GM12878 (cell line): Measurements from ENCODE around the gene PSMC3. TPM values are rescaled to one million over a fixed set of nuclear protein-coding genes. Genes with fewer than 3 reads are reported as not detected.

Source experiments
- ATF2 ChIP-seq: IDR thresholded peaks from 2 replicates; pipeline ENCODE4 v1.6.1; 2012; ENCODE audit warnings: low read length, inconsistent platforms
- CEBPZ ChIP-seq: fragments of 150-350 bp; IDR thresholded peaks from 2 replicates; pipeline ENCODE4 v1.6.1; 2016; ENCODE audit warnings: low read depth, low read length
- CHD2 ChIP-seq: IDR thresholded peaks from 2 replicates; pipeline ENCODE4 v1.6.1; 2011; ENCODE audit warnings: low read depth, low read length, improper control_type of control experiment, borderline replicate concordance
- E4F1 ChIP-seq: fragments of 450-650 bp; IDR thresholded peaks from 2 replicates; pipeline ENCODE4 v1.6.1; 2018; ENCODE audit warnings: borderline replicate concordance, mild to moderate bottlenecking; ENCODE audit not compliant: partially characterized antibody
- JUNB ChIP-seq: IDR thresholded peaks from 2 replicates; pipeline ENCODE4 v1.6.1; 2016; ENCODE audit warnings: antibody characterized with exemption, mild to moderate bottlenecking
- MEF2A ChIP-seq: IDR thresholded peaks from 2 replicates; pipeline ENCODE4 v1.6.1; 2011; ENCODE audit warnings: low read depth, mild to moderate bottlenecking, low read length, moderate library complexity; ENCODE audit not compliant: insufficient read depth
- MLLT1 ChIP-seq: fragments of 450-650 bp; IDR thresholded peaks from 2 replicates; pipeline ENCODE4 v1.6.1; 2016; ENCODE audit warnings: mild to moderate bottlenecking
- NRF1 ChIP-seq: conservative IDR thresholded peaks from 2 replicates; pipeline ENCODE4 v1.6.1; 2011; ENCODE audit warnings: mild to moderate bottlenecking, low read depth, low read length, improper control_type of control experiment
- RB1 ChIP-seq: fragments of 450-650 bp; formaldehyde crosslinking; IDR thresholded peaks from 2 replicates; pipeline ENCODE4 v1.6.1; 2017; ENCODE audit warnings: mild to moderate bottlenecking, borderline replicate concordance
- SIN3A ChIP-seq: IDR thresholded peaks from 2 replicates; pipeline ENCODE4 v1.6.1; 2012; ENCODE audit warnings: low read depth, low read length, improper control_type of control experiment
- SMAD1 ChIP-seq: fragments of 450-650 bp; IDR thresholded peaks from 2 replicates; pipeline ENCODE4 v1.6.1; 2018; ENCODE audit warnings: mild to moderate bottlenecking, low read depth; ENCODE audit not compliant: partially characterized antibody
- SMAD5 ChIP-seq: IDR thresholded peaks from 2 replicates; pipeline ENCODE4 v1.6.1; 2016; ENCODE audit warnings: antibody characterized with exemption, low read depth
- SMC3 ChIP-seq: IDR thresholded peaks from 2 replicates; pipeline ENCODE4 v1.6.1; 2011; ENCODE audit warnings: low read length, improper control_type of control experiment, borderline replicate concordance
- SPI1 ChIP-seq: IDR thresholded peaks from 2 replicates; pipeline ENCODE4 v1.6.1; 2011; ENCODE audit warnings: low read depth, mild to moderate bottlenecking, low read length, moderate library complexity, borderline replicate concordance; ENCODE audit not compliant: insufficient read depth
- SREBF1 ChIP-seq: IDR thresholded peaks from 2 replicates; pipeline ENCODE4 v1.6.1; 2012; ENCODE audit warnings: mild to moderate bottlenecking, low read length
- TARDBP ChIP-seq: IDR thresholded peaks from 2 replicates; pipeline ENCODE4 v1.6.1; 2016; ENCODE audit warnings: borderline replicate concordance
- polyA plus RNA-seq, 11 experiments: library from polyadenylated mRNA; depleted of rRNA in 4 of 11; unstranded in 6 of 11; stranded (reverse) in 5 of 11; fragments of >200 nt; fragmentation: Nextera tagmentation in 4 of 11; fragmentation: Illumina TruSeq in 1 of 11; extraction: Ambion mirVana in 4 of 11; extraction: Trizol in 1 of 11; gene quantifications; 1 replicate in 1 of 11; 2 replicates in 10 of 11; pipeline versions ENCODE4 v1.2.1 to v1.2.3, GENCODE V29; 2011 to 2016; ENCODE audit warnings: inconsistent platforms in 2 of 11, missing spikeins in 2 of 11, low read depth in 1 of 11
- total RNA-seq, 4 experiments: library from RNA; depleted of rRNA in 3 of 4; stranded (reverse); fragments of >200 nt in 3 of 4; fragmentation: Illumina TruSeq in 1 of 4; extraction: Trizol in 1 of 4; gene quantifications; 2 replicates each; pipeline versions ENCODE4 v1.2.1 to v1.2.3, GENCODE V29; 2013 to 2021

Gene PSMC3
- total and polyA plus RNA-seq, 10 of the 15 experiments (the other 5 are each of a cell fraction or from before 2014, with no cell fraction given) = 39.5 to 289 (median 155) TPM

- TF ChIP-seq CEBPZ (no peak), SMC3 (no peak), SREBF1 (no peak), CHD2 (peak; percentile 61; the same call in 1 of the 2 replicates), MEF2A (no peak), SMAD5 (no peak), JUNB (no peak), TARDBP (peak; percentile 70; the same call in 1 of the 2 replicates), SPI1 (peak; percentile 93), RB1 (no peak), ATF2 (no peak), SIN3A (0 out of 2 replicates have a peak, but pooled peaks have one; percentile 69), NRF1 (no peak), MLLT1 (peak; percentile 51; the same call in 1 of the 2 replicates), SMAD1 (no peak), E4F1 (peak; percentile 24)
Observed at GRCh38 chr11:47394322-47395222, 31.7 kb downstream of the PSMC3 start (continued).
